ENCODE data around the gene GFAP.

The GFAP gene

DNA sequence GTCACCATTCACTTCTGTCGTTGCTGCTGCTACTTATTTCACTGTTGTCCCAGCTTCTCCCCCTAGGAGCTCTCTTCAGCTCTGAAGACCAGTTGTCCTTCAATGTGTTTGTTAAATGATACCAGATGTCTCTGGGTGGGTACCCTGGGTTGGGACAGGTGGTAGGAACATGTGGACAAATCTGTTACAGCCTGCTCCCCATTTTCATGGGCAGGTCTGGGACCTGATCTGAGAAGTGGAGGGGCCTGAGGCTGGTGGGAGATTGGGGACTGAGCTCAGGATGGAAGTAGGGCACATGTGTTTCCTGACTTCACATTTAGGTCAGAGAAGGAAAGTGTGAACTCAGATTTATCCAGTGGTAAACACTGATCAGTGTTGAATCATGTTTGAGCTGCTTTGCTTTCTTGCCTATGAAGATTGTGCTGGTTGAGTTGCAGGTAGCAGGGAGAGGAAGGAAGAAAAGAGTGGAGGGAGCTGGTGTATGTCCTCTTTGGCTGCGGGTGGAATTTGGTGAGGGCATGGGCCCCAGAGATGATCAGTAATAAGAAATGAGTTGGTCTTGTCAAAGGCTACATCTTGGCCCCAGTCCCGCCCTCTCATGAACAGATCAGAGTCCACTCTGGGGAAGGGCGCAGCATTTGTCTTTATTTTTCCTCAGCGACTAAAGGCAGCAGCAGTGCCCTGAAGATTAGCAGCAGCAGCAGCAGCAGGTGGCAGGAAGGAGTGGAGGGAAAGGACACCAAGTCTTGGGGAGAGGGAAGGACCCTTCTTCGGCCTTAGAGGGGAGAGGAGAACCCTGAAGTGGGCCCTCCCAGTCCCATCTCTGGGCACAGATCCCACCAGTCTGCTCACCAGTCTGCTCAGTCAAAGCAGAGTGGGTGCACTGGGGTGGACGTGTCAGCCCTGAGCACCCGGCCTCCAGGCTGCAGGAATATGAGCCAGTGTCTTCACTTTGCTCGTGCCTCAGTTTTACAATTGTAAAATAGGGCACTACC is 10.0 kb downstream of the GFAP start:
- Histone ChIP-seq H3K4me1 (no peaks in the 10 kb centered on the region), H3K36me3 (replicated peaks) (no peaks in the 10 kb centered on the region), H3K9me3 (no peaks in the 10 kb centered on the region), H3K4me3 (no peak overlapping the region), H3K27me3 (ENCODE audit: low read depth) (no peaks in the 10 kb centered on the region)
- in situ Hi-C loops (cut with MboI; ENCODE audit: low sequenced_read_pairs) = no loop called here
- DNase-seq (ENCODE audit: low spot score in 2 of 2) = no peak

GRCh38 chr17:44904001-44904984 is 11.0 kb downstream of the GFAP start:
- Histone ChIP-seq H3K9me3 (no peaks in the 10 kb centered on the region), H3K27me3 (ENCODE audit: low read depth) (no peaks in the 10 kb centered on the region), H3K4me3 (no peak overlapping the region), H3K4me1 (no peaks in the 10 kb centered on the region), H3K36me3 (replicated peaks) (no peaks in the 10 kb centered on the region)
- no peak for DNase-seq (ENCODE audit: low spot score in 2 of 2)
- in situ Hi-C loops (cut with MboI; ENCODE audit: low sequenced_read_pairs) = no loop called here

DNA sequence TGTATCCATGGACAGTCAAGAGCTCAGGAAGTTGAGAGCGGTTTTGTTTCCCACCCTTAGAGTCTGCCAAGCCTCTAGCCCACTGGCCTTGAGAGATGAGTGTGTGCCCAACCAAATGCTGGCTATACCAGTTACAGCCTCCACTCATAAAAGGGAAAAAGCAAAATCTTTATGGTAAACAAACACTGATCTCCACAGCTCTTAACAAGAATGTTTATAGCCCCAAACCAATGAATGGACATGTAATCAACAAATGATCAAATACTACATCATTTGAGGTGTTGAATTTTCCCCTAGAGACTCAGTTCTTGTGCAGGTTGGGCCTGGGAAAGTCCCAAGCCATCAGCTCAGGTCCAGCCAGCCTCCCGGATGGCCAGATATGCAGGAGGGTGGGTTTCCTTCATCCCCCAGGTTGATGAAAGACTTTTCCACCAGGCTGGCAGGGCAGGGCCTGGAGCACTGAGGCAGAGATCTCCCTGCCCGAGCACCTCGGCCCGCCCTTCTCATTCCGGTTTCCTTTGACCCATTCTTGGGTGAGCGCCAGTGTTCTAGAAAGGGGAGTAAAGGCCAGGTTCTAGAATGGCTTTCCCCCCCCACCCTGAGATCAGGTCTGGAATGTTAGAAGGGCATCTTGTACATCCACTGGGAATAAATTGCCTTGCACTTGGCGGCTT is 12.2 kb downstream of the GFAP start:
- Histone ChIP-seq H3K9me3 (no peaks in the 10 kb centered on the region), H3K4me3 (no peak overlapping the region), H3K36me3 (replicated peaks) (no peaks in the 10 kb centered on the region), H3K27me3 (ENCODE audit: low read depth) (no peaks in the 10 kb centered on the region), H3K4me1 (no peaks in the 10 kb centered on the region)
- no peak for DNase-seq (ENCODE audit: low spot score in 2 of 2)
- in situ Hi-C loops (cut with MboI; ENCODE audit: low sequenced_read_pairs) = no loop called here

- no peak overlapping the region for H3K4me3 ChIP-seq
- H3K27me3 ChIP-seq (ENCODE audit: low read depth) = no peaks in the 10 kb centered on the region
- DNase-seq (ENCODE audit: low spot score in 2 of 2) = no peak
- H3K36me3 ChIP-seq (replicated peaks) = no peaks in the 10 kb centered on the region
- H3K4me1 ChIP-seq = peaks cover 4% of the 10 kb centered on the region; the same call in 1 of the 2 replicates
- H3K9me3 ChIP-seq = no peaks in the 10 kb centered on the region
- in situ Hi-C loops (cut with MboI; ENCODE audit: low sequenced_read_pairs) = no loop called here
These were observed 13.1 kb downstream of the GFAP start for GRCh38 chr17:44902135-44902760.

- Histone ChIP-seq H3K4me3 (no peak overlapping the region), H3K36me3 (replicated peaks) (no peaks in the 10 kb centered on the region), H3K9me3 (no peaks in the 10 kb centered on the region), H3K4me1 (peaks cover 4% of the 10 kb centered on the region; the same call in 1 of the 2 replicates), H3K27me3 (ENCODE audit: low read depth) (no peaks in the 10 kb centered on the region)
- DNase-seq (ENCODE audit: low spot score in 2 of 2) = no peak
- in situ Hi-C loops (cut with MboI; ENCODE audit: low sequenced_read_pairs) = no loop called here
These were observed 13.8 kb downstream of the GFAP start for GRCh38 chr17:44901411-44901921.

DNA sequence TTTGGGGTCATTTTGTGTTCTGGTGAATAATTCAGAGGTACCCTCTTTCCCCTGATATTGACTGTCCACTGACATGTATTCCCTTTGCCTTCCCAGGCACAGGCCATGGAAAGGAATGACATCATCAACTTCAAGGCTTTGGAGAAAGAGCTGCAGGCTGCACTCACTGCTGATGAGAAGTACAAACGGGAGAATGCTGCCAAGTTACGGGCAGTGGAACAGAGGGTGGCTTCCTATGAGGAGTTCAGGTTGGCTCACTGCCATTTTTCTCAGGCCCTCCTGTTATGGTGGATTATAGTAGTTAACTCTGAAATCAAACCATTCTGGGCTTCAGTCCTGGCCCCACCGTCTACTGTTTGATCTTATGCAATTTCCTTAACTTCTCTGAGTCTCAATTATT is 14.4 kb downstream of the GFAP start:
- H3K36me3 ChIP-seq (replicated peaks) = no peaks in the 10 kb centered on the region; the same call in 1 of the 2 replicates
- peaks cover 4% of the 10 kb centered on the region; the same call in 1 of the 2 replicates for H3K4me1 ChIP-seq
- no peak overlapping the region for H3K4me3 ChIP-seq
- no peaks in the 10 kb centered on the region for H3K27me3 ChIP-seq (ENCODE audit: low read depth)
- in situ Hi-C loops (cut with MboI; ENCODE audit: low sequenced_read_pairs) = no loop called here
- no peak for DNase-seq (ENCODE audit: low spot score in 2 of 2)
- H3K9me3 ChIP-seq = no peaks in the 10 kb centered on the region

DNA sequence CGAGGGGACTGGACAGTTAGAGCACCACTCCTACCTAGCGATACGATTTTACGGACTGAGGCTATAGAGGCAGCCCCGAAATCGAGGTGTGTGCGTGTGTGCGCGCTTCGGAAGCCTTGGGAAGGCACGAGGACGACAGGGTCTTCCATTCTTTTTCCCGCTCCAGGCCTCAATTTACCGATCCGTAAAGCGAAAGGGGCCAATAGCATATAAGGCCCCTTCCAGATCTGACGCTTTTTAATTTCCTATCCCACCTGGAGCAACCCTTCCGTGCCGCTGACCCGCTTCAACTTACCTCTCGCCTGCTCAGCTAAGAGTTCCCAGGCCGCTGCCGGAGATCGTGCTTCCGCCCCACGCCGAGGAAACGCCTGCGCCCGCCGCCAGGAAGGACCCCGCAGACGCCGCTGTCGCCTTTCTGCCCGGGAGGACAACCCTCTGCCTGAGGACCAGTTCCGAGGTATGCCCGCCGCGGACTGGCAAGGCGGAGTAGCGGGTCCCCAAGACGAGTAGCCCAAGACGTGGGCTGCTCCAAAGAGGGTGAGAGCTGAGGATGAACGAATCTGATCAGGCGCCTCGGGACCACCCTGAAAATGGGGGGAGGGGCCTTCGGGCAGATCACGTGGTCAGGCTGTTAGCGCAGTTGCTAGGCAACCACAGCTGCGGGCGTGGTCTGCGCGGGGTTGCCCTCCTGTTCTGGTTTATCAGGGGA is 16.1 kb downstream of the GFAP start, which contains the start of gene EFTUD2:
Gene EFTUD2 (minus strand): TSS at position 372 of the 709 bp plus-strand sequence. CDS start 4,924 bp downstream, outside the sequence.
- Histone ChIP-seq H3K36me3 (replicated peaks) (peaks cover 5% of the 10 kb centered on the region), H3K27me3 (ENCODE audit: low read depth) (no peaks in the 10 kb centered on the region), H3K9me3 (no peaks in the 10 kb centered on the region), H3K4me1 (peaks cover 4% of the 10 kb centered on the region; the same call in 1 of the 2 replicates), H3K4me3 (peak within 1 kb of the TSS; percentile 63)
- DNase-seq (ENCODE audit: low spot score in 2 of 2) = peak; percentile 82 to 93
- in situ Hi-C loops (cut with MboI; ENCODE audit: low sequenced_read_pairs) = no loop called here

DNA sequence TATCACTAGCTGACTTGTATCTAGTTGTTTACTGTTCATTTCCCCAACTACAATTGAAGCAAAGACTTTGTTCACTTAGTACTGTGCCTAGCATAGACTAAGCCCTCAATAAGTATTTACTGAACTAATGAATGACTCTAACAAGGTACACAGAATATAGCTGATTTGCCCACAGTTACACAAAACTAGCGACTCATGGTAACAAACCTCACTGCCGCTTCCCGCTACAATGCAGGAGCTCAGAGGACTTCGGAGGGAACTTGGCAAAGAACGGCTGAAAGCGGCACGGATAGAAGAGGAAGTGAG is 16.6 kb downstream of the GFAP start:
- in situ Hi-C loops (cut with MboI; ENCODE audit: low sequenced_read_pairs) = no loop called here
- Histone ChIP-seq H3K36me3 (replicated peaks) (peaks cover 10% of the 10 kb centered on the region), H3K9me3 (no peaks in the 10 kb centered on the region), H3K4me1 (peaks cover 4% of the 10 kb centered on the region; the same call in 1 of the 2 replicates), H3K4me3 (peak overlapping the region; percentile 63), H3K27me3 (ENCODE audit: low read depth) (no peaks in the 10 kb centered on the region)
- DNase-seq (ENCODE audit: low spot score in 2 of 2) = peak in 1 of 2 experiments; percentile 60

- Histone ChIP-seq H3K9me3 (no peaks in the 10 kb centered on the region), H3K36me3 (replicated peaks) (peaks cover 37% of the 10 kb centered on the region), H3K27me3 (ENCODE audit: low read depth) (no peaks in the 10 kb centered on the region), H3K4me3 (no peak overlapping the region), H3K4me1 (peaks cover 20% of the 10 kb centered on the region)
- in situ Hi-C loops (cut with MboI; ENCODE audit: low sequenced_read_pairs) = no loop called here
- no peak for DNase-seq (ENCODE audit: low spot score in 2 of 2)
These were observed 20.7 kb downstream of the GFAP start for GRCh38 chr17:44894642-44895041.

DNA sequence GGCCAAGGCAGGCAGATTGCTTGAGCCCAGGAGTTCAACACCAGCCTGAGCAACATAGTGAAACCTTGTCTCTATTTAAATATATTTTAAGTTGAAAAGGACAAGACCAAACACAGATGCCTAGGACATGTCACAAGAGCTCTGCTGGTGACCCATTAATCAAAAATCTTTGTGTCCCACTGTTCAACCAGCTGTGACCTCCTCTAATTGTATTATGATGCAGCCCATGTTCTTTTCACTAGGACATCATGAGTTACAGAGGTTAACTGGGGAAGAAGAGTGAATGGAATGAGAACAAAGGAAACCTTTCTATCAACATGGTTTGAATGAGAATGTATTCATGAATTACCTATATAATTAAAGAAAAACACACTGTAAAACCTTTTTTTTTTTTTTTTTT is 23.1 kb downstream of the GFAP start:
- no peaks in the 10 kb centered on the region for H3K9me3 ChIP-seq
- H3K27me3 ChIP-seq (ENCODE audit: low read depth) = no peaks in the 10 kb centered on the region
- no peak overlapping the region for H3K4me3 ChIP-seq
- H3K36me3 ChIP-seq (replicated peaks) = peaks cover 39% of the 10 kb centered on the region
- in situ Hi-C loops (cut with MboI; ENCODE audit: low sequenced_read_pairs) = no loop called here
- peak; percentile 56 to 95 for DNase-seq (ENCODE audit: low spot score in 2 of 2)
- peaks cover 16% of the 10 kb centered on the region for H3K4me1 ChIP-seq

DNA sequence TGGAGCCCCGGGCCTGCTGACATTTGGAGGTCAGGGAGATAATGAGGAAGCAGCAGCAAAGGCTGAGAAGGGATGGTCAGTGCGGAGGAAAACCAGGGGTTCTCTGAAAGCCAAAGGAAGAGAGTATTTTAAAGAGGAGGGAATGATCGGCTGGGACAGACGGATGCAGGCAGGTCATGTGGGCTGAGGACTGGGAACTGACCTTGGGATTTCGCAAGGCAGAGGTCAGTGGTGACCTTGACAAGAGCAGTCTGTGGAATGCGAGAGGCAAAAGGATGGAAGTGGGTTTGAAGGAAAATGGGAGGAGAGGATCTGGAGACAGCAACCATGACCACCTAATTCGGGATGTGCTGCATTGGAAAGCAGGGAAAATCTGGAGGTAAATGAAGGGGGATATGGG is 26.3 kb downstream of the GFAP start:
- in situ Hi-C loops (cut with MboI; ENCODE audit: low sequenced_read_pairs) = no loop called here
- DNase-seq (ENCODE audit: low spot score in 2 of 2) = no peak
- peaks cover 57% of the 10 kb centered on the region for H3K36me3 ChIP-seq (replicated peaks)

More for the DNA sequence above, 26.3 kb downstream of the GFAP start:
- Histone ChIP-seq H3K4me3 (no peak overlapping the region), H3K9me3 (no peaks in the 10 kb centered on the region), H3K4me1 (peaks cover 16% of the 10 kb centered on the region), H3K27me3 (ENCODE audit: low read depth) (no peaks in the 10 kb centered on the region)
